ENCODE measurements around the gene SLC36A1. TPM values are rescaled to one million over a fixed set of nuclear protein-coding genes. Genes with fewer than 3 reads are reported as not detected.
"Not testable (repeated sequence)": the region's sequence is repeated elsewhere in the genome, so short reads cannot be mapped to it uniquely, and the experiment has no call there.

SLC36A1 gene
- total RNA-seq, 8 experiments from 2014 or later = 2.2 to 11.8 (median 6.2) TPM

DNA sequence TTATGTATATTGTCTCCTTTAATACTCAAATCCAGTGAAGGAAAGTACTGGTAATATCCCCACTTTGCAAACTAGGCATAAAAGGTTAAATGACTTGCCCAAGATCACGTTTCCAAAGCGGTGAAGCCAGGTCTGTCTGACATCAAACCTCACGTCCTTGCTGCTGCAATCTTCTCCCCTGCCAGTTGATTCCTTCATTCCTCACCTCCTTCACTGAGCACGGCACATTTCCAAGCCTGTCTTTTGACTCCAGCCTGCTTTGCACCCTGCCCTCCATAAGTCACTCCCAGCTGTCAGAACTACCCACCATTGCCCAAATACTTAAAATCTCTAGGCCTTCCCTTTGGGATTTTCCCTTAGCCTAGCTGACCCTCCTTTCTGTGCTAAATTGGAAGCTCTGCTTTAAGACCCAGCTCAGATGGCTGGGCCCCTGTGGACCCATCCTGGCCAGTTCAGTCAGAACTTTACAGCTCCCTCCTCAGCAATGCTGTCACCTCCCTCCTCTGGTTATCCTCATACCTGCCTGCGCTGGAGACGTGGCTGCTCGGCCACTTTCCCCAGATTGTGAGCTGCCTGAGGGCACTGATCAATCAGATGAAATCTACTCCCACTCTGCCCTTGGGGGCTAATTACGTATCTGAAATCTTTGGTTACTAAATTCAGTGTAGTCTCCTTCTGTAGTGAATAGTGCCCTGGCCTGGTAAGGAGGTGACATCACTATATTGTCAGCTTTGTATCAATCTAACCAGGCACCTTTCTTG, 51.2 kb downstream of the SLC36A1 start:
- WGBS, 10 experiments = 58 to 96% (median 83%) methylated on average over 1 to 6 of the region's 8 CpGs; no CpG with 5 or more reads in 3 of the 10 experiments

DNA sequence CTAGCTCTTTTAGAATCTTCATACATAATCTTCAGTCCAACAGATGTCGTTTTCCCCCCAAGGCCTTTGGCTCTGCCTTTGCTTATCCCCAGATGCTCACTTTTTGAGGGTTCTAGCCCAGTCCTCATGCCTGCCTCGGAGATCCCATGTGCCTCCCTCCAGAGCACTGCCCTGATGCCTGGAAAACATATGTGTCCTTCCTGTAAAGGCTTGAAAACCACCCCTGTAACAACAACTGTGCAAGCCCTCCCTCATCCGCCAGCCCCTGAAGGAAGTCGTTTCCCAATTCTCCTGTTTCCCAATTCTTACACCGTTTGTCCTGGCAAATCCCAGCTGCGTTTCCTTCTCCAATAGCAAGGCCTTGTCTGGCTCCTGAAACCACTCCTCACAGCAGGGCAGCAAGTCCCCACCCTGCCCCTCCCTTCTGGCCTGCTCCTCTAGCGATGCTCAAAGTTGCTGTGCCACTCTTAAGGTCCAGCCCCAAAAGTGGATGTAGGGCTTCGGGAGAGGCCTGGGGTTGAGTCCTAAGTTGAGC, 52.2 kb downstream of the SLC36A1 start:
- in situ Hi-C loops (cut with MboI; ENCODE audit: low pct_unique_long_range_greater_than_20kb in 2 of 9, low sequenced_read_pairs in 9 of 9, unreplicated experiment in 9 of 9) = no loop called here

More for the DNA sequence above, 51.2 kb downstream of the SLC36A1 start:
- in situ Hi-C loops (cut with MboI; ENCODE audit: low pct_unique_long_range_greater_than_20kb in 2 of 9, low sequenced_read_pairs in 9 of 9, unreplicated experiment in 9 of 9) = no loop called here
- Histone ChIP-seq H3K27ac (no peak overlapping the region), H3K4me1 (replicated peaks in 1 of 2) (no peaks in the 10 kb centered on the region), H3K4me3 (no peak overlapping the region)
- no peak for ATAC-seq (replicated peaks in 6 of 8)

DNA sequence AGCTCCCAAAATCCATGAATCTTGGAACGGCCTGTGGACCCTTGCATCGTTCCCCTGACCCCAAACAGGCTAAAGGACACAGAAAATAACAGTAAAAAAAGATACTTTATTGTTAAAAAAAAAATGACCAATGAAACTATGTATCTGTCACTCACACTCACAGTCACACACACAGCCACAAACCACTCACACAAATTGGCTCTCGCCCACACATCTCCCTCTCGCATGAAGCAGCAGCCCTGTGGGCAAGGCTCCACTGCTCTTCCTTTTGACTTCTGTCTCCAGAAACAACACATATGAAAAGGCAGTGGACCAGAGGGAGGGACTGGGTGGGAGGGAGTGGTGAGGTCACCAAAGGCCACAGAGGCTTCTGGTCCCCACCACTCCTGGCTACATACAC, 56.6 kb downstream of the SLC36A1 start:
- H3K4me3 ChIP-seq = no peak overlapping the region
- 80 to 100% (median 100%) methylated on average over 1 to 2 of the region's 4 CpGs; no CpG with 5 or more reads in 6 of the 10 experiments for WGBS, 10 experiments
- H3K4me1 ChIP-seq (replicated peaks in 1 of 2) = no peaks in the 10 kb centered on the region
- in situ Hi-C loops (cut with MboI; ENCODE audit: low pct_unique_long_range_greater_than_20kb in 2 of 9, low sequenced_read_pairs in 9 of 9, unreplicated experiment in 9 of 9) = no loop called here
- H3K27ac ChIP-seq = no peak overlapping the region
- ATAC-seq (replicated peaks in 6 of 8) = no peak

More for the DNA sequence above, 52.2 kb downstream of the SLC36A1 start:
- Histone ChIP-seq H3K4me3 (no peak overlapping the region), H3K4me1 (replicated peaks in 1 of 2) (no peaks in the 10 kb centered on the region), H3K27ac (no peak overlapping the region)
- ATAC-seq (replicated peaks in 6 of 8) = peak in 2 of 8 experiments; percentile 43 to 57
- WGBS, 10 experiments = 33 to 100% (median 80%) methylated on average over 1 to 5 of the region's 8 CpGs; no CpG with 5 or more reads in 3 of the 10 experiments

DNA sequence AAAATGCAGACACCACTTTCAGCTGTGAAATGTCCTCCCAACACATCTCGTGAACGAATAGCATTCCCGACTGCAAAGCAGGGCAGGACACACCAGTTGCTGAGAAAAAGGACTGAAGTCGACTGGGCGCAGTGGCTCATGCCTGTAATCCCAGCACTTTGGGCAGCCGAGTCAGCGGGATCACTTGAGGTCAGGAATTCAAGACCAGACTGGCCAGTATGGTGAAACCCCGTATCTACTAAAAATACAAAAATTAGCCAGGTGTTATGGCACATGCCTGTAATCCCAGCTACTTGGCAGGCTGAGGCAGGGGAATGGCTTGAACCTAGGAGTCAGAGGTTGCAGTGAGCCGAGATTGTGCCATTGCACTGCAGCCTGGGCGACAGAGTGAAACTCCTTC, 60.9 kb downstream of the SLC36A1 start:
- H3K4me3 ChIP-seq; H3K27ac ChIP-seq; in situ Hi-C loops (cut with MboI; ENCODE audit: low pct_unique_long_range_greater_than_20kb in 2 of 9, low sequenced_read_pairs in 9 of 9, unreplicated experiment in 9 of 9); ATAC-seq (replicated peaks in 6 of 8); H3K4me1 ChIP-seq (replicated peaks in 1 of 2): not testable (repeated sequence)
- 83 to 100% (median 90%) methylated on average over 1 to 5 of the region's 10 CpGs; no CpG with 5 or more reads in 3 of the 10 experiments for WGBS, 10 experiments

DNA sequence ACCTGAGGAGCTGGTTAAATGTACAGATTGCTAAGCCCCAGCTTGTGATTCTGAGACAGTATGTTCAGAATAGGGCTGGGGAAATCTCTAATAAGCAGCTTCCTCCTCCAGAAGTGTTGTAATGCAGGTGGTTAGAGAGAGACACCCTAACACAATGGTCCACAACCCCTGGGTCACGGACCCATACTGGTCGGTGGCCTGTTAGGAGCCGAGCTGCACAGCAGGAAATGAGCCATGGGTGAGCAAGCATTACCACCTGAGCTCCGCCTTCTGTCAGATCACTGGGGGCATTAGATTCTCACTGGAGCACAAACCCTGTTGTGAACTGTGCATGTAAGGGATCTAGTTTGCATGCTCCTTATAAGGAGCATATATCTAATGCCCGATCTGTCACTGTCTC, 61.8 kb downstream of the SLC36A1 start:
- Histone ChIP-seq H3K27ac (no peak overlapping the region), H3K4me3 (no peak overlapping the region), H3K4me1 (replicated peaks in 1 of 2) (no peaks in the 10 kb centered on the region)
- in situ Hi-C loops (cut with MboI; ENCODE audit: low pct_unique_long_range_greater_than_20kb in 2 of 9, low sequenced_read_pairs in 9 of 9, unreplicated experiment in 9 of 9) = no loop called here
- peak in 3 of 8 experiments; percentile 14 to 50 (median 44) for ATAC-seq (replicated peaks in 6 of 8)
- 80 to 100% (median 82%) methylated on average over 1 to 2 of the region's 5 CpGs; no CpG with 5 or more reads in 6 of the 10 experiments for WGBS, 10 experiments

DNA sequence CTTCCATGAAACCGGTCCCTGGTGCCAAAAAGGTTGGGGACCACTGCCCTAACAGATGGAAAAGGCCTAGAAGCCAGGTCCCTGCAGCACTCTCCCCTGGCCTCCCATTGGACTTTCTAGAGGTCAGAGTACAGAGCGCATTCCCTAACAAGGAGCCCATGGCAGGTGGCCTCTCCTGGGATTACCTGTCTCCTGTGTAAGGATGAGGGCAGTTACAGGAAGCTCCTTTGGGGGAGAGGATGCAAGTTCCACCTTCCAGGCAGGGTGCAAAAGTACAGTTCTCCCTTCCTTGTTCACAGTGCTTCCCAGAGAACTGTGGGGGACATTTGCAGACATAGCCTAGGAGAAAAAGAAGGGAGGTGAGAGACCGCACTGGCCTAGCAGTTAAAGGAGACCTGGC, 62.4 kb downstream of the SLC36A1 start:
- no peak for ATAC-seq (replicated peaks in 6 of 8)
- in situ Hi-C loops (cut with MboI; ENCODE audit: low pct_unique_long_range_greater_than_20kb in 2 of 9, low sequenced_read_pairs in 9 of 9, unreplicated experiment in 9 of 9) = no loop called here

DNA sequence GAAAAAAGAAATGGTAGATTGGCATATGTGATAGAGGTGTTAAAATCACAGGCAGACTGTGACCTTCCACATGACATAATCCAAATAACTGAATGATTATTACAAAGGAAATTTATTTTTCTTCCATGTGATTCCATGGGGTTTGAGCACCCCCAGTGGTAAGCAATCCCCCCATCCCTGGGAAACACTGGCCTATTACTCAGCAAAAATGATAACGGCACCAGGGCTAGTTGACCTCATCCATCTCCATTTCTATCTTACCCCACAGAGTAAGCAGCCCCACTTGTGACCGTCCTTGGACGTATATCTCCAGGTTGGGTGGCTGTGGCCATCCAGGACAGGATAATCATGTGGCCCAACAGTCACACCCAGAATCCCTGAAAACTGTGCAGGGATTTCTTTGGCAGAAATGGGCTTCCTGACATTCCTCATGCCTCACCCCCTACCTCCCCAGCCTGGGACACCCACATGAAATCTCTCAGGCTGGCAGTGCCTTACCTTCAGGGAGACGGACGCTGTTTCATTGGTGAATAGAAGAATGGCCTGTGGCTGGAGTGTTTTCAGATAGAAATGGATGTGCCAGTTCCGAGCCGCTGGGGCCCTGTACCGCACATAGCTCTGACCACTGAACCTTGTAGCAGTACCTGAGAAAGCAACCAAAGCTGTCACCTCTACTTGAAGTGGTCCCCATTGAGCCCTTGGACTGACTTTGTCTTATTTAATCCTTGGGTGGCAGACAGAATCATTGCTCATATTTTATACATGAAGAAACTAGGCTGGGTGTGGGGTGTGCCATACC, 69.9 kb downstream of the SLC36A1 start:
- Histone ChIP-seq H3K4me3 (no peak overlapping the region), H3K4me1 (replicated peaks in 1 of 2) (no peaks in the 10 kb centered on the region), H3K27ac (no peak overlapping the region)
- WGBS, 10 experiments = 29 to 100% (median 76%) methylated on average over 1 to 5 of the region's 8 CpGs; no CpG with 5 or more reads in 2 of the 10 experiments
- in situ Hi-C loops (cut with MboI; ENCODE audit: low pct_unique_long_range_greater_than_20kb in 2 of 9, low sequenced_read_pairs in 9 of 9, unreplicated experiment in 9 of 9) = no loop called here
- ATAC-seq (replicated peaks in 6 of 8) = no peak

More for the DNA sequence above, 62.4 kb downstream of the SLC36A1 start:
- WGBS, 10 experiments = 80 to 100% (median 96%) methylated on average over 1 to 2 of the region's 3 CpGs; no CpG with 5 or more reads in 6 of the 10 experiments
- Histone ChIP-seq H3K4me3 (no peak overlapping the region), H3K27ac (no peak overlapping the region), H3K4me1 (replicated peaks in 1 of 2) (no peaks in the 10 kb centered on the region)

DNA sequence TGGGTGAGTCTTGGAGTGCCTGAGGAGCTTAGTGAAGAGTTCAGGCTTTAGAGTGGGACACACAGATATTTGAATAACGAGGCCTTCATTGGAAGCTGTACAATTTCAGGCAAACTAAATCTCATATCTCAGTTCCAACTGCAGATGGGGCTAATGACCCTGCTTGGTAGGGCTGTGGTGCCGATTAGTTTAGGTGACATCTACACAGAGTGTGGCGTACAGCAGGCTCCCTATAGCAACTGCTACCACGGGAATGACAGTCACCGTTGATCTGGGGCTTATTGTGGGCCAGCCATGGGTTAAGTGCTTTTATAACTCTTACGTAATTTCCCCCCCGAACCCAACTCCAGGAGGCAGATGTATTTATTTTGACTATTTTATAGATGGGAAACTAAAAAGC, 72.9 kb downstream of the SLC36A1 start:
- peak in 1 of 8 experiments; percentile 45 for ATAC-seq (replicated peaks in 6 of 8)
- in situ Hi-C loops (cut with MboI; ENCODE audit: low pct_unique_long_range_greater_than_20kb in 2 of 9, low sequenced_read_pairs in 9 of 9, unreplicated experiment in 9 of 9) = loop anchor here in 1 of 9 experiments (10.0 kb wide), 1 partner anchor 135 kb away; no protein-coding TSS in a partner anchor
- no peaks in the 10 kb centered on the region for H3K4me1 ChIP-seq (replicated peaks in 1 of 2)
- no peak overlapping the region for H3K4me3 ChIP-seq
- 0 to 100% (median 46%) methylated on average over 1 to 6 of the region's 7 CpGs; no CpG with 5 or more reads in 3 of the 10 experiments for WGBS, 10 experiments
- no peak overlapping the region for H3K27ac ChIP-seq

DNA sequence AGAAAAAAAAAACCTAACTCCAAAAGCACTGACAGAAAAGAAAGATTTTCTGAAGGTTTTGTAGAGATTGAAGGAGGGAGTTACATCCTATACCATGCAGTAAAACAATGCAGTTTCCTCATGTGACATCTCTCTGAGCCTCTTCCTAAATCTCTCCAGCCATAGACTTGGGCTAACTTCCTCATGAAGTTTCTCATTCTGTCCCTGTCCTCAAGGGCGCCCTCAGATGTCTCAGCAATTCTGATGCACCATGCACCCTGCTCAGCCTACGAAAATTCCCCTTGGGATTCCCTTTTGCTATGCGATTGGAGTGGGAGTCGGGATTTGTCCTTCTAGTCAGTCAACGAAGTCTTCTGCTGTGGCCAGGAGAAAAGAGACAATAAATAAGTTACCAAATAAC, 74.8 kb downstream of the SLC36A1 start:
- H3K4me3 ChIP-seq = no peak overlapping the region
- no peaks in the 10 kb centered on the region for H3K4me1 ChIP-seq (replicated peaks in 1 of 2)
- no peak for ATAC-seq (replicated peaks in 6 of 8)
- no peak overlapping the region for H3K27ac ChIP-seq
- 0 to 85% (median 63%) methylated on average over 1 to 5 of the region's 5 CpGs for WGBS, 10 experiments
- in situ Hi-C loops (cut with MboI; ENCODE audit: low pct_unique_long_range_greater_than_20kb in 2 of 9, low sequenced_read_pairs in 9 of 9, unreplicated experiment in 9 of 9) = loop anchor here in 1 of 9 experiments (10.0 kb wide), 1 partner anchor 133 kb away; no protein-coding TSS in a partner anchor

DNA sequence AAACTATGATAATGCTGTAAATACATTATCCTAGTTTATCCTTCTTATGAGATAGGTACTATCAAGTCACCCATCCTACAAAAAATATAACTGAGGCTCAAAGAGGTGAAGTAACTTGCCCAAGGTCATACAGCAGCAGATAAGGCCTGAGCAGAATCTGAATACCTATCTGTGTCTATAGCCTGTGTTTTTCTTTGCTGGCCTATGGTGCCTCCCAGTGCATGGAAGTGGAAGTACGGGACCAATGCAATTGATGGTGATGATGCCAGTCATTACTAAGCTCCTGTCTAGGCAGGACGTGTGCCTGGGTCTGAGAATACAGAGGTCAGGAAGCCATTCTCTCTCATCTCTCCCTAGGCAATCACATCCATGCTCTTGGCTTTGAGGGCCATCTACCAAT, 75.9 kb downstream of the SLC36A1 start:
- in situ Hi-C loops (cut with MboI; ENCODE audit: low pct_unique_long_range_greater_than_20kb in 2 of 9, low sequenced_read_pairs in 9 of 9, unreplicated experiment in 9 of 9) = loop anchor here in 1 of 9 experiments (10.0 kb wide), 1 partner anchor 131 kb away; no protein-coding TSS in a partner anchor
- Histone ChIP-seq H3K27ac (no peak overlapping the region), H3K4me1 (replicated peaks in 1 of 2) (no peaks in the 10 kb centered on the region), H3K4me3 (no peak overlapping the region)
- ATAC-seq (replicated peaks in 6 of 8) = peak in 3 of 8 experiments; percentile 78 to 95 (median 90)
- WGBS, 10 experiments = 25 to 57% (median 40%) methylated on average over 1 to 2 of the region's 2 CpGs; no CpG with 5 or more reads in 6 of the 10 experiments

DNA sequence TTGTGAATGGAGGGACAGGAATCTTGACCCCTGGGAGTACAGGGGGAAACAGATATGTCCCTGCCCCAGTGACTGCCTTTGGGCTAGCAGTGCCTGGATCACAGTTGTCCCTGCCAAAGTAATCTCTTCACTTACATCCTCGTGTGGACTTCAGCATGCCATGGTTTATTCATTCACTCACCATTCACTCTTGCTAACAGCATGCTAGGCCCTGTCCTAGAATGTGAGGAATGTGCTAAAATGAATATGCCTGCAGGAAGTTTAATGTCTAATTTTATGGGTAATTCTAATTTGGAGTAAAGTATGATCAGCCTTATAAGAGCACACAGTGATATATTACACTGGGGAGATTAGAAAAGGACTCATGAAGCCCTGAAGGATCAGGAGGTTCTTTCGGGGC, 80.8 kb downstream of the SLC36A1 start:
- H3K4me1 ChIP-seq (replicated peaks in 1 of 2) = no peaks in the 10 kb centered on the region
- WGBS, 10 experiments = 0 to 83% (median 47%) methylated on average over 1 to 2 of the region's 2 CpGs; no CpG with 5 or more reads in 3 of the 10 experiments
- H3K27ac ChIP-seq = no peak overlapping the region
- in situ Hi-C loops (cut with MboI; ENCODE audit: low pct_unique_long_range_greater_than_20kb in 2 of 9, low sequenced_read_pairs in 9 of 9, unreplicated experiment in 9 of 9) = loop anchor here in 1 of 9 experiments (10.0 kb wide), 1 partner anchor 127 kb away; no protein-coding TSS in a partner anchor
- H3K4me3 ChIP-seq = no peak overlapping the region
- ATAC-seq (replicated peaks in 6 of 8) = peak in 3 of 8 experiments; percentile 77 to 93 (median 78)

DNA sequence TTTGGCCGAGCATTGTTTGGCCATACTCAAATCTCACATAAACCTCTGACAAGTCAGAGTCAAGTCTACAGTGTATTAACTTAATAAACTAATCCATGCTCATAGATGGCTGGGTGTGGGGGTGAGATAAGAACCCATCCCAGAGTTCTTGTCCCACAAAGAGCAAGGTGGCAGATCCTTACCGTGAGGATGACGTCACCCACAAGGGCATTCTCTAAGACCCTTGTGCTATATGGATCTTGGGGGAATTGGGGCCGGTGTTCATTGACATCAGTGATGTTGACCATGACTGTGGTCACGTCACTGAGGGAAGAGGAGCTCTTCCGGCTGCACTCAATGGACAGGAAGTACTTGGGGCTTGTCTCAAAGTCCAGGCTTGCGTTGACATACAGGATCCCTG, 81.6 kb downstream of the SLC36A1 start:
- Histone ChIP-seq H3K4me3 (no peak overlapping the region), H3K27ac (no peak overlapping the region), H3K4me1 (replicated peaks in 1 of 2) (no peaks in the 10 kb centered on the region)
- in situ Hi-C loops (cut with MboI; ENCODE audit: low pct_unique_long_range_greater_than_20kb in 2 of 9, low sequenced_read_pairs in 9 of 9, unreplicated experiment in 9 of 9) = loop anchor here in 1 of 9 experiments (10.0 kb wide), 1 partner anchor 126 kb away; no protein-coding TSS in a partner anchor
- no peak for ATAC-seq (replicated peaks in 6 of 8)
- 17 to 100% (median 71%) methylated on average over 1 to 5 of the region's 7 CpGs; no CpG with 5 or more reads in 3 of the 10 experiments for WGBS, 10 experiments
